GM12878 (cell line): ENCODE results near the gene ARHGAP15. TPM values are rescaled to one million over a fixed set of nuclear protein-coding genes. Genes with fewer than 3 reads are reported as not detected.

ENCODE experiments used
- ATAC-seq: fragments of 200-7000 bp; cut with Tn5 transposase; 3 replicates; pipeline ENCODE4 v1.9.1; 2020; ENCODE audit warnings: mild to moderate bottlenecking, moderate library complexity
- BruUV-seq: library from RNA; stranded (reverse); fragments of 400-500 nt; replicated peaks from 2 replicates; lab custom pipeline; 2021; lab: Mats Ljungman, UMichigan
- CTCF ChIA-PET: fragments of 300-600 bp; sonication (Branson Sonifier 250); formaldehyde crosslinking; extraction: SDS; loops from one replicate; lab custom pipeline; 2021; ENCODE audit warnings: inconsistent platforms; lab: Yijun Ruan, JAX
- POLR2A ChIA-PET: fragments of 350-600 bp; formaldehyde crosslinking; extraction: SDS; loops from one replicate; lab custom pipeline; 2021; ENCODE audit warnings: inconsistent platforms; lab: Charles Lee
- RAD21 ChIA-PET: fragments of 300-600 bp; sonication (Branson Sonifier 250); formaldehyde crosslinking; loops from one replicate; lab custom pipeline; 2023; ENCODE audit warnings: antibody characterized with exemption; ENCODE audit not compliant: unreplicated experiment; lab: Charles Lee
- SMC1A ChIA-PET: fragments of 300-600 bp; sonication (Branson Sonifier 250); formaldehyde crosslinking; loops from one replicate; lab custom pipeline; 2023; ENCODE audit not compliant: unreplicated experiment, uncharacterized antibody; lab: Charles Lee
- DNase-seq: peaks from one replicate; pipeline ENCODE4 v3.0.0-alpha.2; 2011; ENCODE audit warnings: low read depth, low spot score
- FAIRE-seq: peaks from 3 replicates; lab custom pipeline; 2011; peaks lifted over from hg19 to GRCh38; lab: Jason Lieb, UNC
- H2AFZ ChIP-seq: 2 replicates; pipeline ENCODE4 v1.6.0; 2011; ENCODE audit warnings: low read depth, low read length, control low read depth; ENCODE audit not compliant: control insufficient read depth
- H3K27ac ChIP-seq: 2 replicates; pipeline ENCODE4 v1.5.1; 2011; ENCODE audit warnings: control low read depth; ENCODE audit not compliant: control insufficient read depth, insufficient read depth
- H3K27me3 ChIP-seq, 2 experiments: replicated peaks in 1 of 2; 2 replicates each; pipeline versions ENCODE4 v1.6.0 to v1.6.1; 2011; ENCODE audit warnings: low read length in 1 of 2; ENCODE audit not compliant: control insufficient read depth in 2 of 2, insufficient read depth in 2 of 2
- H3K36me3 ChIP-seq, 2 experiments: 2 replicates each; pipeline ENCODE4 v1.5.1; 2011; ENCODE audit warnings: low read length in 1 of 2; ENCODE audit not compliant: control insufficient read depth in 2 of 2, insufficient read depth in 2 of 2
- H3K4me1 ChIP-seq: 2 replicates; pipeline ENCODE4 v1.6.1; 2011; ENCODE audit warnings: mild to moderate bottlenecking, low read length, moderate library complexity, mixed read lengths; ENCODE audit not compliant: control insufficient read depth, insufficient read depth
- H3K4me2 ChIP-seq: 2 replicates; pipeline ENCODE4 v1.6.0; 2011; ENCODE audit warnings: control low read depth; ENCODE audit not compliant: control insufficient read depth, insufficient read depth
- H3K4me3 ChIP-seq: fragments of 200-600 bp; sonication (generic); 2 replicates; pipeline ENCODE4 v1.5.1; 2016
- H3K79me2 ChIP-seq: 2 replicates; pipeline ENCODE4 v1.6.0; 2011; ENCODE audit warnings: low read length; ENCODE audit not compliant: control insufficient read depth, insufficient read depth
- H3K9ac ChIP-seq: 2 replicates; pipeline ENCODE4 v1.8.0; 2011; ENCODE audit warnings: low read length, control low read depth, mixed read lengths; ENCODE audit not compliant: control insufficient read depth, insufficient read depth
- H3K9me3 ChIP-seq: replicated peaks from 3 replicates; pipeline ENCODE4 v1.5.1; 2011; ENCODE audit warnings: mild to moderate bottlenecking, low read length; ENCODE audit not compliant: control insufficient read depth, insufficient read depth
- H4K20me1 ChIP-seq: 2 replicates; pipeline ENCODE4 v1.6.0; 2011; ENCODE audit not compliant: control insufficient read depth, insufficient read depth
- BHLHE40 ChIP-seq, 2 experiments: fragments of 450-650 bp in 1 of 2; IDR thresholded peaks; 2 replicates each; pipeline ENCODE4 v1.6.1; 2011 to 2017; ENCODE audit warnings: low read depth in 2 of 2, borderline replicate concordance in 1 of 2, improper control_type of control experiment in 1 of 2, low read length in 1 of 2, mild to moderate bottlenecking in 1 of 2
- EED ChIP-seq: sonication (generic); IDR thresholded peaks from 2 replicates; pipeline ENCODE4 v1.6.1; 2016; ENCODE audit warnings: antibody characterized with exemption, low read depth
- IRF4 ChIP-seq: IDR thresholded peaks from 2 replicates; pipeline ENCODE4 v1.6.1; 2011; ENCODE audit warnings: low read depth, low read length
- NR2F1 ChIP-seq: fragments of 450-650 bp; conservative IDR thresholded peaks from 2 replicates; pipeline ENCODE4 v1.6.1; 2017; ENCODE audit warnings: mild to moderate bottlenecking
- RAD51 ChIP-seq: fragments of 450-650 bp; IDR thresholded peaks from 2 replicates; pipeline ENCODE4 v1.6.1; 2016; ENCODE audit warnings: moderate library complexity, mild to moderate bottlenecking, inconsistent platforms
- RUNX3 ChIP-seq: IDR thresholded peaks from 2 replicates; pipeline ENCODE4 v1.6.1; 2012; ENCODE audit warnings: low read length, inconsistent platforms
- SMAD1 ChIP-seq: fragments of 450-650 bp; IDR thresholded peaks from 2 replicates; pipeline ENCODE4 v1.6.1; 2018; ENCODE audit warnings: mild to moderate bottlenecking, low read depth; ENCODE audit not compliant: partially characterized antibody
- STAT1 ChIP-seq: fragments of 450-650 bp; conservative IDR thresholded peaks from 2 replicates; pipeline ENCODE4 v1.6.1; 2014; ENCODE audit warnings: antibody characterized with exemption, mild to moderate bottlenecking
- SUZ12 ChIP-seq: fragments of 200-600 bp; sonication (generic); IDR thresholded peaks from one replicate; pipeline ENCODE4 v1.6.1; 2018; ENCODE audit warnings: antibody characterized with exemption, mild to moderate bottlenecking; ENCODE audit not compliant: unreplicated experiment
- ZNF622 ChIP-seq: fragments of 450-650 bp; IDR thresholded peaks from 2 replicates; pipeline ENCODE4 v1.6.1; 2017; ENCODE audit warnings: mild to moderate bottlenecking, inconsistent platforms
- WGBS: methylation state at CpG from one replicate; pipeline ENCODE4 v1.1.6; 2016; ENCODE audit warnings: low lambda C conversion rate; ENCODE audit not compliant: insufficient replicate concordance, insufficient coverage; ENCODE audit errors: missing lambda C conversion rate; 5-methylcytosine and 5-hydroxymethylcytosine counted together
- in situ Hi-C: fragments of 300-500 bp; cut with MboI; formaldehyde crosslinking; loops from 9 replicates; pipeline ENCODE4 v1.14.3; 2018; ENCODE audit warnings: mixed read lengths
- intact Hi-C: fragments of 100-400 bp; cut with micrococcal nuclease; formaldehyde crosslinking; loops from one replicate; pipeline ENCODE4 v1.14.2; 2022; ENCODE audit not compliant: unreplicated experiment
- polyA plus RNA-seq, 11 experiments: library from polyadenylated mRNA; depleted of rRNA in 4 of 11; unstranded in 6 of 11; stranded (reverse) in 5 of 11; fragments of >200 nt; fragmentation: Nextera tagmentation in 4 of 11; fragmentation: Illumina TruSeq in 1 of 11; extraction: Ambion mirVana in 4 of 11; extraction: Trizol in 1 of 11; gene quantifications; 1 replicate in 1 of 11; 2 replicates in 10 of 11; pipeline versions ENCODE4 v1.2.1 to v1.2.3, GENCODE V29; 2011 to 2016; ENCODE audit warnings: inconsistent platforms in 2 of 11, missing spikeins in 2 of 11, low read depth in 1 of 11
- total RNA-seq, 4 experiments: library from RNA; depleted of rRNA in 3 of 4; stranded (reverse); fragments of >200 nt in 3 of 4; fragmentation: Illumina TruSeq in 1 of 4; extraction: Trizol in 1 of 4; gene quantifications; 2 replicates each; pipeline versions ENCODE4 v1.2.1 to v1.2.3, GENCODE V29; 2013 to 2021
- TF ChIP-seq, protein P1 (sequence below): IDR thresholded peaks from 2 replicates; pipeline ENCODE4 v1.6.1; 2012; ENCODE audit warnings: improper control_type of control experiment, low read depth, low read length; ENCODE audit not compliant: insufficient replicate concordance

ARHGAP15 gene
- total and polyA plus RNA-seq, 10 of the 15 experiments (the other 5 are each of a cell fraction or from before 2014, with no cell fraction given), result 38.0 to 92.6 (median 66.7) TPM

DNA sequence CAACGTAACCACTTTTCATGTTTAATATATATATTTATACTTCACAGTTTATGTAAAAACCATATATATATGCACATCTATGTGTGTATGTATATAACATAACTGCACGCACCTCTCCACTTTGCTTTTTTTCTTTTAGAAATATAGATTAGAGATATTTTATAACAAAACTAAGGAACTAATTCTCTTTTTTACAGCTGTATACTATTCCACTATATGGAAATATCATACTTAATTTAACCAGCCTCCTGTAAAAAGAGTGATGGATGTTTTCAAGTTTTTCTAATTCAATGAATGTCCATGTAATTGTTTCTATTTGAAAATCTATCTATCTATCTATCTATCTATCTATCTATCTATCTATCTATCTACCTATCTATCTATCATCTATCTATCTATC is 4.6 kb downstream of the ARHGAP15 start (continued):
- TF ChIP-seq, protein P1, sequence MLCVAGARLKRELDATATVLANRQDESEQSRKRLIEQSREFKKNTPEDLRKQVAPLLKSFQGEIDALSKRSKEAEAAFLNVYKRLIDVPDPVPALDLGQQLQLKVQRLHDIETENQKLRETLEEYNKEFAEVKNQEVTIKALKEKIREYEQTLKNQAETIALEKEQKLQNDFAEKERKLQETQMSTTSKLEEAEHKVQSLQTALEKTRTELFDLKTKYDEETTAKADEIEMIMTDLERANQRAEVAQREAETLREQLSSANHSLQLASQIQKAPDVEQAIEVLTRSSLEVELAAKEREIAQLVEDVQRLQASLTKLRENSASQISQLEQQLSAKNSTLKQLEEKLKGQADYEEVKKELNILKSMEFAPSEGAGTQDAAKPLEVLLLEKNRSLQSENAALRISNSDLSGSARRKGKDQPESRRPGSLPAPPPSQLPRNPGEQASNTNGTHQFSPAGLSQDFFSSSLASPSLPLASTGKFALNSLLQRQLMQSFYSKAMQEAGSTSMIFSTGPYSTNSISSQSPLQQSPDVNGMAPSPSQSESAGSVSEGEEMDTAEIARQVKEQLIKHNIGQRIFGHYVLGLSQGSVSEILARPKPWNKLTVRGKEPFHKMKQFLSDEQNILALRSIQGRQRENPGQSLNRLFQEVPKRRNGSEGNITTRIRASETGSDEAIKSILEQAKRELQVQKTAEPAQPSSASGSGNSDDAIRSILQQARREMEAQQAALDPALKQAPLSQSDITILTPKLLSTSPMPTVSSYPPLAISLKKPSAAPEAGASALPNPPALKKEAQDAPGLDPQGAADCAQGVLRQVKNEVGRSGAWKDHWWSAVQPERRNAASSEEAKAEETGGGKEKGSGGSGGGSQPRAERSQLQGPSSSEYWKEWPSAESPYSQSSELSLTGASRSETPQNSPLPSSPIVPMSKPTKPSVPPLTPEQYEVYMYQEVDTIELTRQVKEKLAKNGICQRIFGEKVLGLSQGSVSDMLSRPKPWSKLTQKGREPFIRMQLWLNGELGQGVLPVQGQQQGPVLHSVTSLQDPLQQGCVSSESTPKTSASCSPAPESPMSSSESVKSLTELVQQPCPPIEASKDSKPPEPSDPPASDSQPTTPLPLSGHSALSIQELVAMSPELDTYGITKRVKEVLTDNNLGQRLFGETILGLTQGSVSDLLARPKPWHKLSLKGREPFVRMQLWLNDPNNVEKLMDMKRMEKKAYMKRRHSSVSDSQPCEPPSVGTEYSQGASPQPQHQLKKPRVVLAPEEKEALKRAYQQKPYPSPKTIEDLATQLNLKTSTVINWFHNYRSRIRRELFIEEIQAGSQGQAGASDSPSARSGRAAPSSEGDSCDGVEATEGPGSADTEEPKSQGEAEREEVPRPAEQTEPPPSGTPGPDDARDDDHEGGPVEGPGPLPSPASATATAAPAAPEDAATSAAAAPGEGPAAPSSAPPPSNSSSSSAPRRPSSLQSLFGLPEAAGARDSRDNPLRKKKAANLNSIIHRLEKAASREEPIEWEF, result no peak
- TF ChIP-seq IRF4 (no peak), NR2F1 (no peak), SMAD1 (no peak), RAD51 (no peak)
- TF ChIP-seq, all 136 proteins: peak for 0

DNA sequence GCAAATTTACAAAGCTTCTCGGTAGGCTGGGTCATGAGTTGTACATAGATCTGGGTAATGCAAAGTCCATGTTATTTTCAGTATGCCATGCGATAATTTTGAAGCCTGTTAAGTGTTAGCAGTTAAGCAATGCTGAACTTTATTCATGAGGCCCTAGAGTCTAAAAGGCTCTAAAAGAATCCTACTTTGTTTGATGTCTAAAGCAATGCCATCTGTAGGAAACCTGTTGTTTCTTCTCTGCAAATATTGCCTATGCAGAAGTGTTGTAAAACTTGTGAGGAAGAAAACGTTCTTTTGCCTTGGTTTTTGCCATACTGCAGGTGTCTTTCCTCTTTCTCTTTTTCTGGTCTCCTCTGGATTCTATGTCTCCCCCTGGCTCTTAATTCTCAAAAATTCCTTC is 9.1 kb downstream of the ARHGAP15 start:
- peaks cover 95% of the 10 kb centered on the region for H3K79me2 ChIP-seq
- in situ Hi-C loops, result no loop called here
- FAIRE-seq (no peak), ATAC-seq (no peak)
- no peaks in the 10 kb centered on the region for H3K9me3 ChIP-seq
- RAD21 ChIA-PET, result interaction anchor here (1.2 to 1.7 kb wide), 6 partner anchors 9 to 45 kb away, joined by 5 to 20 read pairs (median 6); partner anchors contain the start of gene ARHGAP15
- 0 out of 4 replicates have a peak, but pooled peaks cover 0 to 2% of the 10 kb centered on the region in 2 experiments for H3K36me3 ChIP-seq
- H3K4me3 ChIP-seq, result peak overlapping the region; percentile 13; the same call in 1 of the 2 replicates
- no TSS peak for BruUV-seq
- no peak overlapping the region for H3K9ac ChIP-seq
- no peaks in the 10 kb centered on the region for H4K20me1 ChIP-seq
- no peak for TF ChIP-seq STAT1
- no peak for TF ChIP-seq BHLHE40 (IDR thresholded peaks at IDR 0.05; ENCODE audit: borderline replicate concordance in 1 of 2, low read depth in 2 of 2, low read length in 1 of 2)
- no peak for TF ChIP-seq EED
- no peak for TF ChIP-seq SUZ12
- TF ChIP-seq ZNF622, result no peak
- no peak for TF ChIP-seq RUNX3
- TF ChIP-seq, all 136 proteins: peak for 0
- 53% methylated on average over 3 of the region's 3 CpGs for WGBS
- Histone ChIP-seq H2AFZ (no peak overlapping the region), H3K27me3 (no peaks in the 10 kb centered on the region), H3K27ac (no peak overlapping the region), H3K4me2 (peak overlapping the region; percentile 57), H3K4me1 (peaks cover 26% of the 10 kb centered on the region)
- intact Hi-C loops, result no loop called here
- POLR2A ChIA-PET, result interaction anchor here (1.3 kb wide), 1 partner anchor 10 kb away, joined by 8 read pairs; no protein-coding TSS in a partner anchor
- no peak for DNase-seq
- CTCF ChIA-PET, result interaction anchor here (1.2 to 1.7 kb wide), 6 partner anchors 9 to 146 kb away, joined by 3 to 9 read pairs (median 6); partner anchors contain the start of gene ARHGAP15
- SMC1A ChIA-PET, result interaction anchor here (0.6 to 1.8 kb wide), 13 partner anchors 8 to 90 kb away, joined by 3 to 15 read pairs (median 6); partner anchors contain the start of gene ARHGAP15
